A549 treated with Mapracorat at 1 μM for 4 hours (cell line): ENCODE measurements around the gene TMEM14A. TPM values are rescaled to one million over a fixed set of nuclear protein-coding genes. Genes with fewer than 3 reads are reported as not detected.

Source experiments
- total RNA-seq: library from RNA; stranded (reverse); fragments of 200-300 nt; extraction: Qiagen RNA extraction; gene quantifications from 5 replicates; pipeline ENCODE4 v1.2.3, GENCODE V29; 2022

Gene TMEM14A, protein sequence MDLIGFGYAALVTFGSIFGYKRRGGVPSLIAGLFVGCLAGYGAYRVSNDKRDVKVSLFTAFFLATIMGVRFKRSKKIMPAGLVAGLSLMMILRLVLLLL
- total RNA-seq, result 32.8 to 45.2 TPM (median 38.4 TPM) in 5 replicates

GRCh38 chr6:52670502-52671409 lies at the start of gene TMEM14A:
TMEM14A (plus strand) TSS chr6:52671113; CDS start chr6:52677103, 5,990 bp downstream.

Other genes with a start within 250 kb of the TMEM14A start
- gene TRAM2, start 94.1 kb upstream of the TMEM14A start, total RNA-seq, result 29.7 to 36.7 TPM (median 34.3 TPM) in 5 replicates
- not detected in 5 replicates for gene GSTA2, start 92.4 kb downstream of the TMEM14A start, total RNA-seq
- not detected in 5 replicates for gene GSTA1, start 132.7 kb downstream of the TMEM14A start, total RNA-seq
- gene GSTA5, start 169.7 kb downstream of the TMEM14A start, total RNA-seq, result not detected in 5 replicates
- gene GSTA3, start 238.6 kb downstream of the TMEM14A start, total RNA-seq, result not detected in 5 replicates